ENCODE data around the gene PCDHGC3. TPM values are rescaled to one million over a fixed set of nuclear protein-coding genes. Genes with fewer than 3 reads are reported as not detected.

Gene PCDHGC3
- total and polyA plus RNA-seq, 4 experiments from 2014 or later = 0.14 to 0.17 TPM; not detected in 2

DNA sequence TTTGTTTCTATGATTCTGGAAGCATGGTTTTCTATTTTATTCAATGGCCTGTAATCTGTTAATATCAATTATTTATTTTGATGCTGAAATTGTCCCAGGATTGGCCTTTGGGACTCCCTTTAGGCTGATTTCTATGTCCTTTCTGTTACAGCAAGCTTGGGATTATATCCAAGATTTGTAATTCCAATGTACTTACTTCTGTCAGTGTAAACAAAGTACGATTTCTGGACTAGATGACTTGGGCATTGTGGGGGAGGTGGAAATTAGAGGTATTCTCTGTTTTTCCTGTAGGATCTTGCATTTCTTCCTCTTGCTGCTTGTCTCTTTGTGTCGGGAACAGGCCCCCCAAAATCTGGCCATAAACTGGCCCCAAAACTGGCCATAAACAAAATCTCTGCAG lies 41.8 kb upstream of the PCDHGC3 start:
- H3K36me3 Mint-ChIP-seq = peaks cover 8 to 14% of the 10 kb centered on the region in 2 donors
- CTCF ChIA-PET (ENCODE audit: partially characterized antibody) = no interaction called here
- H3K27me3 ChIP-seq (ENCODE audit: insufficient read depth, low read length) = peaks cover 14% of the 10 kb centered on the region
- H3K27ac ChIP-seq (ENCODE audit: low read depth, low read length) = no peak overlapping the region
- POLR2A ChIA-PET (ENCODE audit: partially characterized antibody) = no interaction called here
- H3K9me3 Mint-ChIP-seq = peaks cover 0 to 53% (median 37%) of the 10 kb centered on the region in 8 donors
- H3K4me1 Mint-ChIP-seq = peaks cover 5 to 17% (median 6%) of the 10 kb centered on the region in 4 donors
- no peak overlapping the region for H3K27ac Mint-ChIP-seq
- no peak for DNase-seq
- intact Hi-C loops (cut with micrococcal nuclease) = no loop called here
- peak overlapping the region in 1 of 8 donors; percentile 25 for H3K4me3 Mint-ChIP-seq
- no peaks in the 10 kb centered on the region for H3K4me1 ChIP-seq (ENCODE audit: insufficient read depth, low read length)
- H3K9me3 ChIP-seq (ENCODE audit: control insufficient read depth in 1 of 2, low read length in 2 of 2) = peaks cover 0 to 5% of the 10 kb centered on the region in 2 donors
- H3K27me3 Mint-ChIP-seq = peaks cover 28 to 36% of the 10 kb centered on the region in 2 donors
- no peaks in the 10 kb centered on the region for H3K36me3 ChIP-seq (ENCODE audit: insufficient read depth, low read length)
- H3K4me3 ChIP-seq (ENCODE audit: low read length in 2 of 2) = no peak overlapping the region

DNA sequence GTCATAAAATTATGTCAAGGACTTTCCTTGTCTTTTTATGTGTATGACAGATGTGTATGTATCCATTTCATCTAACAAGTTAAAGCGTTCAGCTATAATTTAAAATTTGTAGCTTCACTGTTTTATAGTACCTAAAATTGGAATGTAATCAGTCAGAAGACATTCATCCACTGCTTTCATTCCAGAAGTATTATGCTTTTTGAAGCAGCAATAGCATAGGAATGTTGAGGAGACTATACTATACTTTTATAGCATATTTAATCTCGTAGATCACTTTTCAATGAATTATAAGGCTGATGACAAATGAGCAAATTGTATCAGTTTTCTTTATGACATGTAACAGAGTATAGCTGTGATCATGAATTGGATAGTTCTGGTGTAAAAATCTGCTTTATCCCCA lies 38.5 kb upstream of the PCDHGC3 start:
- CTCF ChIA-PET (ENCODE audit: partially characterized antibody) = interaction anchor here (1.1 kb wide), 1 partner anchor 76 kb away, joined by 5 read pairs; no protein-coding TSS in a partner anchor
- no peak for DNase-seq
- Histone ChIP-seq H3K4me1 (ENCODE audit: insufficient read depth, low read length) (no peaks in the 10 kb centered on the region), H3K4me3 (ENCODE audit: low read length in 2 of 2) (no peak overlapping the region), H3K36me3 (ENCODE audit: insufficient read depth, low read length) (no peaks in the 10 kb centered on the region), H3K27ac (ENCODE audit: low read depth, low read length) (no peak overlapping the region), H3K27me3 (ENCODE audit: insufficient read depth, low read length) (peaks cover 11% of the 10 kb centered on the region), H3K9me3 (ENCODE audit: control insufficient read depth in 1 of 2, low read length in 2 of 2) (no peaks in the 10 kb centered on the region)
- H3K4me1 Mint-ChIP-seq = peaks cover 0 to under 1% (median 0%) of the 10 kb centered on the region in 4 donors
- H3K27ac Mint-ChIP-seq = no peak overlapping the region
- peaks cover 23 to 28% of the 10 kb centered on the region in 2 donors for H3K27me3 Mint-ChIP-seq
- no peak overlapping the region for H3K4me3 Mint-ChIP-seq
- POLR2A ChIA-PET (ENCODE audit: partially characterized antibody) = no interaction called here
- peaks cover 1 to 3% of the 10 kb centered on the region in 2 donors for H3K36me3 Mint-ChIP-seq
- intact Hi-C loops (cut with micrococcal nuclease) = no loop called here
- H3K9me3 Mint-ChIP-seq = peaks cover 0 to 41% (median 23%) of the 10 kb centered on the region in 8 donors

DNA sequence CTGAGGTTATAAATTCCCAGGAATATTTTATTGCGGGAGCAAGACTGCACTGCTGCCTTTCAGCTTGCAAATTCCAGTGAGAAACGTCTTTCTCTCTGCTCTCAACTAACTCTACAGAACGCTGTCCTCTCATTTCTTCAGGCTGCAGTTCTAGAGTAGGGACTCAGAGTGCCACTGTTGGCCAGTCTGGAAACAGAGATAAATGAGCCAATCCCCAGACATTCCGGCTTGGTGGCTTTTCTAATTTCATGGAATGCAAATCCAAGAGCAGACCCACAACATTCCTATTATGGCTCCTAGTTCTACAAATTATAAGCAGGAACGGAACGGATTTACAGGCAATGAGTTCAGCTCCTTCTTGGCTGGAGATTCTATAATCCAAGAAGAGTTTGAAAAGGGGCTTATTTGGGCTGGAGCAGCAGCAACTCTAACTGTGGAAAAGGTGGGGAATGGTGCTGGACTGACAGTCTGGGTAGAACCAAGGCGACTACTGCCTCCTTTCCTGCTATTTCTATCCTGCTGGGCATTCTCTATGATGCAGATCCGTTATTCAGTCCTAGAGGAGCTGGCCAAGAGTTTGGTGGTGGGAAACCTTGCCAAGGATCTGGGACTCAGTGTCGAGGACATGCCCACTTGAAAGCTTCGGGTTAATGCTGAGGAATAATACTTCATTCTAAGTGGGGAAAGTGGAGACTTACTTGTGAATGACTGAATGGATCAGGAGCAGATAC lies 36.2 kb upstream of the PCDHGC3 start:
- H3K27ac Mint-ChIP-seq = no peak overlapping the region
- H3K36me3 Mint-ChIP-seq = peaks cover 0 to 4% of the 10 kb centered on the region in 2 donors
- Histone ChIP-seq H3K36me3 (ENCODE audit: insufficient read depth, low read length) (no peaks in the 10 kb centered on the region), H3K9me3 (ENCODE audit: control insufficient read depth in 1 of 2, low read length in 2 of 2) (no peaks in the 10 kb centered on the region), H3K4me3 (ENCODE audit: low read length in 2 of 2) (no peak overlapping the region), H3K27me3 (ENCODE audit: insufficient read depth, low read length) (peaks cover 7% of the 10 kb centered on the region), H3K4me1 (ENCODE audit: insufficient read depth, low read length) (no peaks in the 10 kb centered on the region), H3K27ac (ENCODE audit: low read depth, low read length) (no peak overlapping the region)
- POLR2A ChIA-PET (ENCODE audit: partially characterized antibody) = no interaction called here
- peaks cover 15 to 24% of the 10 kb centered on the region in 2 donors for H3K27me3 Mint-ChIP-seq
- CTCF ChIA-PET (ENCODE audit: partially characterized antibody) = interaction anchor here (1.5 kb wide), 1 partner anchor 10 kb away, joined by 4 read pairs; the partner anchor contains the start of gene PCDHGA12
- intact Hi-C loops (cut with micrococcal nuclease) = no loop called here
- H3K9me3 Mint-ChIP-seq = peaks cover 0 to 24% (median 8%) of the 10 kb centered on the region in 8 donors
- no peak for DNase-seq
- no peaks in the 10 kb centered on the region for H3K4me1 Mint-ChIP-seq
- H3K4me3 Mint-ChIP-seq = no peak overlapping the region

DNA sequence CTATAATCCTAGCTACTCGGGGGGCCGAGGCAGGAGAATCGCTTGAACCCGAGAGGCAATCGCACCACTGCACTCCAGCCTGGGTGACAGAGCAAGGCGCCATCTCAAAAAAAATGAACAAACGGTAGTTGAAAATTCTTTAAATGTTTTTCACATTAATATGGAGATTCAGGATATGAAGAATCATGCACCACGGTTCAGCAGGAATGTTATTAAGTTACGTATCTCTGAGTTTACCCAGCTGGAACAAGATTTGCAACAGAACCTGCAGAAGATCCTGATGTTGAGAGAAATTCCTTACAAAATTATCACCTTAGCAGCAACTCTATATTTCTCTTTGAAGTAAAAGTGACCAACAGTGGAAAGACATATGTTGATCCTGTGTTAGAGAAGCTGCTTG lies 35.4 kb upstream of the PCDHGC3 start:
- intact Hi-C loops (cut with micrococcal nuclease) = no loop called here
- no peaks in the 10 kb centered on the region for H3K4me1 ChIP-seq (ENCODE audit: insufficient read depth, low read length)
- ChIA-PET POLR2A (ENCODE audit: partially characterized antibody) (no interaction called here), CTCF (ENCODE audit: partially characterized antibody) (interaction anchor here (1.5 kb wide), 1 partner anchor 10 kb away, joined by 4 read pairs; the partner anchor contains the start of gene PCDHGA12)
- H3K9me3 ChIP-seq (ENCODE audit: control insufficient read depth in 1 of 2, low read length in 2 of 2) = no peaks in the 10 kb centered on the region
- Mint-ChIP-seq H3K4me3 (no peak overlapping the region), H3K4me1 (no peaks in the 10 kb centered on the region), H3K9me3 (peaks cover 0 to 20% (median 7%) of the 10 kb centered on the region in 8 donors), H3K27ac (no peak overlapping the region), H3K36me3 (peaks cover 0 to 4% of the 10 kb centered on the region in 2 donors), H3K27me3 (peaks cover 14 to 25% of the 10 kb centered on the region in 2 donors)
- no peak for DNase-seq
- no peak overlapping the region for H3K4me3 ChIP-seq (ENCODE audit: low read length in 2 of 2)
- no peaks in the 10 kb centered on the region for H3K36me3 ChIP-seq (ENCODE audit: insufficient read depth, low read length)
- H3K27me3 ChIP-seq (ENCODE audit: insufficient read depth, low read length) = peaks cover 7% of the 10 kb centered on the region
- no peak overlapping the region for H3K27ac ChIP-seq (ENCODE audit: low read depth, low read length)

DNA sequence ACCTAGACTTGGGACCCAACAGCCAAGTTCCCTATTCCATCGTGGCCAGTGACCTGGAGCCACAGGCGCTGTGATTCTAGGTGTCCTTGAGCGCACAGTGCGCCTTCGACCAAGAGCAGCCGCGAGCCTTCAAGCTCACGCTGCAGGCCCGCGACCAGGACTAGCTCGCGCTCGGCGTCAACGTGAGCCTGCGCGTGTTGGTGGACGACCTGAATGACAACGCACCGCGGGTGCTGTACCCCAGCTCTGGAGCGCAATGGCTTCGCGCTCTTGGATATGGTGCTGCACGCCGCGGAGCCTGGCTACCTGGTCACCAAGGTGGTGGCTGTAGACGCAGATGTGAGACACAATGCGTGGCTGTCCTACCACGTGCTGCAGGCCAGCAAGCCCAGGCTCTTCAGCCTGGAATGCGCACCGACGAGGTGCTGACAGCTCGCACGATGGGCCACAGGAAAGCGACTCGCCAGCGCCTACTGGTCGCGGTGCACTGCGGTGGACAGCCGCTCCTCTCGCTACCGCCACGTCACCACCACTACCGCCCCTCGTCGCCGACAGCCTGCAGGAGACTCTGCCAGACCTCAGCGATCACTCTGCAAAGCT lies 34.1 kb upstream of the PCDHGC3 start:
- POLR2A ChIA-PET (ENCODE audit: partially characterized antibody) = no interaction called here
- CTCF ChIA-PET (ENCODE audit: partially characterized antibody) = no interaction called here
- Histone ChIP-seq H3K36me3 (ENCODE audit: insufficient read depth, low read length) (no peaks in the 10 kb centered on the region), H3K27me3 (ENCODE audit: insufficient read depth, low read length) (peaks cover 7% of the 10 kb centered on the region), H3K9me3 (ENCODE audit: control insufficient read depth in 1 of 2, low read length in 2 of 2) (no peaks in the 10 kb centered on the region), H3K27ac (ENCODE audit: low read depth, low read length) (no peak overlapping the region), H3K4me3 (ENCODE audit: low read length in 2 of 2) (no peak overlapping the region), H3K4me1 (ENCODE audit: insufficient read depth, low read length) (no peaks in the 10 kb centered on the region)
- no peaks in the 10 kb centered on the region for H3K4me1 Mint-ChIP-seq
- peaks cover 12 to 28% of the 10 kb centered on the region in 2 donors for H3K27me3 Mint-ChIP-seq
- H3K9me3 Mint-ChIP-seq = peaks cover 0 to 18% (median 7%) of the 10 kb centered on the region in 8 donors
- intact Hi-C loops (cut with micrococcal nuclease) = no loop called here
- H3K36me3 Mint-ChIP-seq = peaks cover 0 to 4% of the 10 kb centered on the region in 2 donors
- DNase-seq = no peak
- no peak overlapping the region for H3K27ac Mint-ChIP-seq
- no peak overlapping the region for H3K4me3 Mint-ChIP-seq

DNA sequence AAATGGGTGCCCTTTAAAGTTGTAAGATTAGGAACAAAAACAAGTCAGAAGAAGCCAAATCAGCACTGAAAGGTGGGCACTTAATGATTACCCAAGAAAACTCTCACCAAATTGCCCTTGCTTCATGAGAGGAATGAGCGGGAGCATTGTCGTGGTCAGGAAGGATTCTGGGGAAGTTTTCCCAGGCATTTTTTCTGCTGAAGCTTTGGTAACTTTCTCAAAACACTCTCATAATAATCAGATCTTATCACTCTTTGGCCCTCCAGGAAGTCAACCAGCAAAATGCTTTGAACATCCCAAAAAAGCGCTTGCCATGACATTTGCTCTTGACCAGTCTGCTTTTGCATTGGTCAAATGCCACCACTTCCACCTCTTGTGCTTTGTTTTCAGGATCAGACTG lies 10.4 kb upstream of the PCDHGC3 start:
- H3K36me3 Mint-ChIP-seq = no peaks in the 10 kb centered on the region
- no peak overlapping the region for H3K4me3 Mint-ChIP-seq
- H3K27me3 Mint-ChIP-seq = peaks cover 6 to 16% of the 10 kb centered on the region in 2 donors
- ChIA-PET POLR2A (ENCODE audit: partially characterized antibody) (no interaction called here), CTCF (ENCODE audit: partially characterized antibody) (interaction anchor here (0.9 to 1.5 kb wide), 2 partner anchors 8 to 47 kb away, joined by 3 to 4 read pairs; no protein-coding TSS in a partner anchor)
- Histone ChIP-seq H3K27ac (ENCODE audit: low read depth, low read length) (no peak overlapping the region), H3K27me3 (ENCODE audit: insufficient read depth, low read length) (no peaks in the 10 kb centered on the region), H3K4me1 (ENCODE audit: insufficient read depth, low read length) (no peaks in the 10 kb centered on the region), H3K9me3 (ENCODE audit: control insufficient read depth in 1 of 2, low read length in 2 of 2) (no peaks in the 10 kb centered on the region), H3K36me3 (ENCODE audit: insufficient read depth, low read length) (no peaks in the 10 kb centered on the region), H3K4me3 (ENCODE audit: low read length in 2 of 2) (no peak overlapping the region)
- peaks cover 0 to 15% (median 2%) of the 10 kb centered on the region in 8 donors for H3K9me3 Mint-ChIP-seq
- intact Hi-C loops (cut with micrococcal nuclease) = no loop called here
- DNase-seq = no peak
- no peak overlapping the region for H3K27ac Mint-ChIP-seq
- no peaks in the 10 kb centered on the region for H3K4me1 Mint-ChIP-seq

DNA sequence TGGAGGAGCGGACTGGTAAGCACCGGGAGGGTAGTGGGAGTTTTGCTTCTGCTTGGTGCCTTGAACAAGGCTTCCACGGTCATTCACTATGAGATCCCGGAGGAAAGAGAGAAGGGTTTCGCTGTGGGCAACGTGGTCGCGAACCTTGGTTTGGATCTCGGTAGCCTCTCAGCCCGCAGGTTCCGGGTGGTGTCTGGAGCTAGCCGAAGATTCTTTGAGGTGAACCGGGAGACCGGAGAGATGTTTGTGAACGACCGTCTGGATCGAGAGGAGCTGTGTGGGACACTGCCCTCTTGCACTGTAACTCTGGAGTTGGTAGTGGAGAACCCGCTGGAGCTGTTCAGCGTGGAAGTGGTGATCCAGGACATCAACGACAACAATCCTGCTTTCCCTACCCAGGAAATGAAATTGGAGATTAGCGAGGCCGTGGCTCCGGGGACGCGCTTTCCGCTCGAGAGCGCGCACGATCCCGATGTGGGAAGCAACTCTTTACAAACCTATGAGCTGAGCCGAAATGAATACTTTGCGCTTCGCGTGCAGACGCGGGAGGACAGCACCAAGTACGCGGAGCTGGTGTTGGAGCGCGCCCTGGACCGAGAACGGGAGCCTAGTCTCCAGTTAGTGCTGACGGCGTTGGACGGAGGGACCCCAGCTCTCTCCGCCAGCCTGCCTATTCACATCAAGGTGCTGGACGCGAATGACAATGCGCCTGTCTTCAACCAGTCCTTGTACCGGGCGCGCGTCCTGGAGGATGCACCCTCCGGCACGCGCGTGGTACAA lies 556 bp downstream of the PCDHGC3 start:
- no peak for DNase-seq
- no peaks in the 10 kb centered on the region for H3K36me3 Mint-ChIP-seq
- no peaks in the 10 kb centered on the region for H3K36me3 ChIP-seq (ENCODE audit: insufficient read depth, low read length)
- peaks cover 33 to 38% of the 10 kb centered on the region in 2 donors for H3K27me3 Mint-ChIP-seq
- H3K27ac Mint-ChIP-seq = no peak overlapping the region
- no peak overlapping the region for H3K27ac ChIP-seq (ENCODE audit: low read depth, low read length)
- peaks cover 25% of the 10 kb centered on the region for H3K27me3 ChIP-seq (ENCODE audit: insufficient read depth, low read length)
- H3K4me3 ChIP-seq (ENCODE audit: low read length in 2 of 2) = peak overlapping the region in 1 of 2 donors; percentile 52
- ChIA-PET POLR2A (ENCODE audit: partially characterized antibody) (no interaction called here), CTCF (ENCODE audit: partially characterized antibody) (interaction anchor here (1.0 to 1.6 kb wide), 4 partner anchors 9 to 51 kb away, joined by 3 to 4 read pairs (median 3); no protein-coding TSS in a partner anchor)
- H3K4me1 Mint-ChIP-seq = peaks cover 16 to 31% (median 25%) of the 10 kb centered on the region in 4 donors
- peaks cover 25% of the 10 kb centered on the region for H3K4me1 ChIP-seq (ENCODE audit: insufficient read depth, low read length)
- no peaks in the 10 kb centered on the region for H3K9me3 Mint-ChIP-seq
- H3K4me3 Mint-ChIP-seq = peak overlapping the region; percentile 84 to 93 (median 86)
- intact Hi-C loops (cut with micrococcal nuclease) = no loop called here
- no peaks in the 10 kb centered on the region for H3K9me3 ChIP-seq (ENCODE audit: control insufficient read depth in 1 of 2, low read length in 2 of 2)
